K562 (cell line): ENCODE data around the gene KCP. TPM values are rescaled to one million over a fixed set of nuclear protein-coding genes. Genes with fewer than 3 reads are reported as not detected.
A peak's percentile ranks its signal among the peaks of the same experiment; 100 is the strongest.

Experiments used
- ATAC-seq: fragments of 200-7000 bp; cut with Tn5 transposase; 3 replicates; pipeline ENCODE4 v1.9.1; 2020; ENCODE audit warnings: moderate library complexity
- BruUV-seq: library from RNA; stranded (reverse); fragments of 400-500 nt; replicated peaks from 2 replicates; lab custom pipeline; 2021; lab: Mats Ljungman, UMichigan
- CTCF ChIA-PET: fragments of 300-600 bp; formaldehyde crosslinking; extraction: SDS; loops from one replicate; lab custom pipeline; 2021; ENCODE audit warnings: low intra/inter-chr PET ratio; lab: Yijun Ruan, JAX
- POLR2A ChIA-PET: fragments of 300-600, 350-650 bp; sonication (Branson Sonifier 250); formaldehyde crosslinking; extraction: SDS; loops from one replicate; lab custom pipeline; 2021; ENCODE audit warnings: antibody characterized with exemption, inconsistent platforms; lab: Yijun Ruan, JAX
- DNase-seq, 4 experiments: peaks; one replicate each; pipeline versions ENCODE4 v3.0.0 to v3.0.0-alpha.2; 2011 to 2018; ENCODE audit warnings: low spot score in 3 of 4, mixed read lengths in 3 of 4; ENCODE audit errors: extremely low read depth in 1 of 4
- FAIRE-seq: peaks from 2 replicates; lab custom pipeline; 2011; peaks lifted over from hg19 to GRCh38; lab: Jason Lieb, UNC
- H2AFZ ChIP-seq: 2 replicates; pipeline ENCODE4 v1.6.0; 2011; ENCODE audit warnings: low read depth, low read length, control low read depth, inconsistent platforms
- H3K27ac ChIP-seq: fragments of 200-600 bp; 3 replicates; pipeline ENCODE4 v1.8.0; 2011; ENCODE audit warnings: low read depth, mild to moderate bottlenecking, control low read depth, inconsistent platforms, low read length, moderate library complexity, mixed read lengths; ENCODE audit errors: extremely low read depth
- H3K27me3 ChIP-seq, 2 experiments: fragments of 300-600 bp in 1 of 2; 2 replicates in 1 of 2; 3 replicates in 1 of 2; pipeline versions ENCODE4 v1.6.0 to v1.8.0; 2011; ENCODE audit warnings: inconsistent platforms in 2 of 2, low read length in 2 of 2, mild to moderate bottlenecking in 1 of 2, mixed read lengths in 1 of 2, moderate library complexity in 1 of 2; ENCODE audit not compliant: control insufficient read depth in 2 of 2, insufficient read depth in 2 of 2
- H3K36me3 ChIP-seq: fragments of 300-600 bp; 3 replicates; pipeline ENCODE4 v1.8.0; 2011; ENCODE audit warnings: mild to moderate bottlenecking, low read length, inconsistent platforms; ENCODE audit not compliant: control insufficient read depth, insufficient read depth
- H3K4me1 ChIP-seq, 2 experiments: fragments of 200-600 bp in 1 of 2; replicated peaks in 1 of 2; 2 replicates in 1 of 2; 3 replicates in 1 of 2; pipeline versions ENCODE4 v1.5.1 to v1.8.0; 2011; ENCODE audit warnings: inconsistent platforms in 2 of 2, low read length in 2 of 2, mild to moderate bottlenecking in 1 of 2, mixed read lengths in 1 of 2, moderate library complexity in 1 of 2; ENCODE audit not compliant: control insufficient read depth in 2 of 2, insufficient read depth in 2 of 2
- H3K4me2 ChIP-seq: 2 replicates; pipeline ENCODE4 v1.6.1; 2011; ENCODE audit warnings: low read length, control low read depth, inconsistent platforms, mixed read lengths; ENCODE audit not compliant: insufficient read depth
- H3K4me3 ChIP-seq: fragments of 200-600 bp; sonication (generic), shearing (Covaris generic); 2 replicates; pipeline ENCODE4 v1.5.1; 2016; ENCODE audit warnings: control low read depth, inconsistent platforms
- H3K79me2 ChIP-seq: fragments of 200-600 bp; 3 replicates; pipeline ENCODE4 v1.8.0; 2011; ENCODE audit warnings: low read length, inconsistent platforms; ENCODE audit not compliant: control insufficient read depth, insufficient read depth
- H3K9ac ChIP-seq, 2 experiments: 2 replicates each; pipeline versions ENCODE4 v1.6.0 to v1.6.1; 2011; ENCODE audit warnings: low read depth in 2 of 2, low read length in 2 of 2, control low read depth in 1 of 2, inconsistent platforms in 1 of 2, mild to moderate bottlenecking in 1 of 2, mixed read lengths in 1 of 2; ENCODE audit not compliant: insufficient read depth in 1 of 2
- H3K9me1 ChIP-seq: one replicate; pipeline ENCODE4 v1.6.0; 2011; ENCODE audit warnings: inconsistent platforms, mild to moderate bottlenecking, low read length, moderate library complexity; ENCODE audit not compliant: control insufficient read depth, insufficient read depth
- H3K9me3 ChIP-seq: replicated peaks from 2 replicates; pipeline ENCODE4 v1.5.1; 2011; ENCODE audit warnings: low read depth, low read length, inconsistent platforms; ENCODE audit not compliant: control insufficient read depth, insufficient read depth
- H4K20me1 ChIP-seq: replicated peaks from 2 replicates; pipeline ENCODE4 v1.6.1; 2011; ENCODE audit warnings: low read length, inconsistent platforms, mixed read lengths; ENCODE audit not compliant: control insufficient read depth, insufficient read depth
- NFATC3 ChIP-seq: fragments of 450-650 bp; IDR thresholded peaks from 2 replicates; pipeline ENCODE4 v1.6.1; 2017; ENCODE audit warnings: mild to moderate bottlenecking
- THAP12 ChIP-seq: fragments of 250-450 bp; sonication (Bioruptor Pico); IDR thresholded peaks from 2 replicates; pipeline ENCODE4 v1.9.0; 2021; ENCODE audit warnings: mild to moderate bottlenecking, inconsistent platforms
- ZKSCAN1 ChIP-seq: fragments of 150-350 bp; IDR thresholded peaks from 2 replicates; pipeline ENCODE4 v1.6.1; 2016; ENCODE audit warnings: low read depth, low read length
- ZNF316 ChIP-seq: fragments of 450-650 bp; IDR thresholded peaks from 2 replicates; pipeline ENCODE4 v1.6.1; 2016
- WGBS: fragments of 100-300 bp; shearing (Covaris generic); methylation state at CpG from one replicate; pipeline ENCODE4 v1.1.6; 2016; ENCODE audit warnings: low coverage, mixed read lengths; ENCODE audit not compliant: insufficient coverage; ENCODE audit errors: missing lambda C conversion rate; 5-methylcytosine and 5-hydroxymethylcytosine counted together
- in situ Hi-C: fragments of 300-500 bp; cut with MboI; formaldehyde crosslinking; loops from 4 replicates; pipeline ENCODE4 v1.15.0; 2018; ENCODE audit warnings: inconsistent platforms, mixed read lengths
- intact Hi-C: fragments of 100-400 bp; cut with micrococcal nuclease; formaldehyde crosslinking; loops from 2 replicates; pipeline ENCODE4 v1.14.2; 2022
- polyA plus RNA-seq, 8 experiments: library from polyadenylated mRNA; depleted of rRNA in 4 of 8; stranded (reverse) in 5 of 8; unstranded in 3 of 8; fragments of >200 nt; fragmentation: Nextera tagmentation in 2 of 8; fragmentation: Illumina TruSeq in 1 of 8; extraction: Ambion mirVana in 2 of 8; extraction: Trizol in 1 of 8; gene quantifications; 2 replicates each; pipeline versions ENCODE4 v1.2.1 to v1.2.3, GENCODE V29; 2011 to 2014; ENCODE audit warnings: inconsistent platforms in 1 of 8, missing spikeins in 1 of 8
- total RNA-seq, 7 experiments: library from RNA; depleted of rRNA in 6 of 7; stranded (reverse); fragments of >200 nt in 6 of 7; fragmentation: Illumina TruSeq in 2 of 7; extraction: Trizol in 2 of 7; gene quantifications; 2 replicates each; pipeline versions ENCODE4 v1.2.1 to v1.2.3, GENCODE V29; 2011 to 2021; ENCODE audit warnings: low replicate concordance in 1 of 7

The KCP gene
- total and polyA plus RNA-seq, 9 of the 15 experiments (the other 6 are each of a cell fraction or from before 2014, with no cell fraction given), result 0.06 to 0.17 (median 0.12) TPM; not detected in 3

GRCh38 chr7:128918016-128918665 lies 7.6 kb upstream of the KCP start:
- Histone ChIP-seq H3K9me1 (no peaks in the 10 kb centered on the region), H3K9me3 (no peaks in the 10 kb centered on the region; the same call in 1 of the 2 replicates), H3K9ac (no peak overlapping the region), H3K4me3 (no peak overlapping the region), H3K4me2 (no peak overlapping the region), H3K4me1 (peaks cover 0 to 17% of the 10 kb centered on the region in 2 experiments; a peak in 2 of 5 replicates), H3K36me3 (no peaks in the 10 kb centered on the region), H4K20me1 (no peaks in the 10 kb centered on the region), H3K79me2 (no peaks in the 10 kb centered on the region), H3K27me3 (peaks cover 74 to 84% of the 10 kb centered on the region in 2 experiments), H2AFZ (no peak overlapping the region), H3K27ac (no peak overlapping the region)
- intact Hi-C loops, result no loop called here
- DNase-seq, result no peak
- in situ Hi-C loops, result no loop called here
- POLR2A ChIA-PET, result no interaction called here
- BruUV-seq, result no TSS peak
- 0 out of 2 replicates have a peak, but pooled peaks have one; percentile 32 for TF ChIP-seq ZKSCAN1
- no peak for TF ChIP-seq NFATC3
- under 1% methylated on average over 8 of the region's 8 CpGs for WGBS
- CTCF ChIA-PET, result no interaction called here
- ATAC-seq, result no peak
- no peak for FAIRE-seq

- H3K27ac ChIP-seq, result no peak overlapping the region
- H3K4me1 ChIP-seq, result peaks cover 0 to 17% of the 10 kb centered on the region in 2 experiments; a peak in 2 of 5 replicates
- H3K79me2 ChIP-seq, result no peaks in the 10 kb centered on the region
- in situ Hi-C loops, result no loop called here
- H4K20me1 ChIP-seq, result peaks cover 3% of the 10 kb centered on the region; the same call in 1 of the 2 replicates
- 4% methylated on average over 2 of the region's 2 CpGs for WGBS
- TF ChIP-seq THAP12 (CRISPR knock-in tag) (no peak), ZNF316 (peak; percentile 70)
- no peak for ATAC-seq
- no peaks in the 10 kb centered on the region; the same call in 1 of the 2 replicates for H3K9me3 ChIP-seq
- no TSS peak for BruUV-seq
- no peak overlapping the region for H2AFZ ChIP-seq
- H3K9ac ChIP-seq, result no peak overlapping the region
- H3K9me1 ChIP-seq, result no peaks in the 10 kb centered on the region
- intact Hi-C loops, result no loop called here
- FAIRE-seq, result no peak
- CTCF ChIA-PET, result no interaction called here
- H3K4me3 ChIP-seq, result no peak overlapping the region
- no peaks in the 10 kb centered on the region for H3K36me3 ChIP-seq
- no peak for DNase-seq
- H3K4me2 ChIP-seq, result no peak overlapping the region
- POLR2A ChIA-PET, result no interaction called here
- H3K27me3 ChIP-seq, result peaks cover 68 to 77% of the 10 kb centered on the region in 2 experiments
These were observed 6.6 kb upstream of the KCP start for GRCh38 chr7:128917122-128917521.
